ENCODE results near the gene CFAP251.
"Not testable (repeated sequence)": the region's sequence is repeated elsewhere in the genome, so short reads cannot be mapped to it uniquely, and the experiment has no call there.

- not testable (repeated sequence) for TF ChIP-seq ZNF274 (IDR thresholded peaks at IDR 0.05; ENCODE audit: low read depth, low read length); CTCF (IDR thresholded peaks at IDR 0.05 in 2 of 3, conservative IDR thresholded peaks at IDR 0.05 in 1 of 3; ENCODE audit: borderline replicate concordance in 1 of 3, insufficient read depth in 1 of 3, low read depth in 2 of 3, low read length in 2 of 3); ATF3 (IDR thresholded peaks at IDR 0.05); REST (IDR thresholded peaks at IDR 0.05; ENCODE audit: low read depth); POLR2AphosphoS5 (IDR thresholded peaks at IDR 0.05; ENCODE audit: low read depth, low read length); EZH2 (IDR thresholded peaks at IDR 0.05); CBX3 (IDR thresholded peaks at IDR 0.05; ENCODE audit: low read depth); POLR2A (IDR thresholded peaks at IDR 0.05; ENCODE audit: borderline replicate concordance, extremely low read depth, insufficient read depth, insufficient read length); YY1 (IDR thresholded peaks at IDR 0.05; ENCODE audit: extremely low read depth, insufficient replicate concordance, low read depth, low read length); TCF7L2 (IDR thresholded peaks at IDR 0.05; ENCODE audit: borderline replicate concordance, extremely low read depth, insufficient read depth, insufficient read length); SIN3A (IDR thresholded peaks at IDR 0.05; ENCODE audit: low read depth)
Observed at GRCh38 chr12:121885129-121885528, 33.3 kb upstream of the CFAP251 start.

Measured in HCT116 (cell line).